Measurements from ENCODE around the gene SLC10A6. TPM values are rescaled to one million over a fixed set of nuclear protein-coding genes. Genes with fewer than 3 reads are reported as not detected.

SLC10A6 gene
- total RNA-seq, 4 donors from 2014 or later: 0.54 TPM; not detected in 3

DNA sequence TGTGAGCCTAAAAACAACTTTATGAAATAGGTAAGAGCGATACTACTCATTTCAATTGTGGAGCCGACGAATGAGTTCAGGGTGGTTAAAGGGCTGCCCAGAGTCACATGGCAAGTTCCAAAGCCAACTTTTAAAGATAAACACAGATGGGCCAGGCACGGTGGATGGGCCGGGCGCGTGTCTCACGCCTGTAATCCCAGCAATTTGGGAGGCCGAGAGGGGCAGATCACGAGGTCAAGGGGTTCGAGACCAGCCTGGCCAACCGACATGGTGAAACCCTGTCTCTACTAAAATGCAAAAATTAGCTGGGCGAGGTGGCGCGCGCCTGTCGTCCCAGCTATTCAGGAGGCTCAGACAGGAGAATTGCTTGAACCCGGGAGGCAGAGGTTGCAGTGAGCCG is 44.0 kb upstream of the SLC10A6 start:
- H3K27ac ChIP-seq: no peak overlapping the region

DNA sequence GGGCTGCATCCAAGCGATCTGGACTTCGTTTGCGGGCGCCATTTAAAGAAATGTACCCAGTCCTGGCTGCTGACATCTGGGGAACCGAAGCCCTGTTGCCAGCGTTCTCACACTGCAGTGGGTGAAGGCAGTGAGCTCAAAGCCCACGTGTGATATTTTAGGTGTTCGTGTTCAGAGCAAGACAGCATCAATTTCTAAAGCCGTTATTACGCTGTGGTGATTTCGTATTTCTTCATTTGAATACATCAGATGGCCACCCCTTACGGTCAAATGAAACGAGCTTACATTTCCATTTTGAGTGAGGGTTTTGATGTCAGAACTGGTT is 43.4 kb upstream of the SLC10A6 start:
- peaks cover 0 to 12% (median 3%) of the 10 kb centered on the region in 4 donors for H3K4me1 ChIP-seq
- DNase-seq: no peak
- no peaks in the 10 kb centered on the region for H3K36me3 ChIP-seq
- no peaks in the 10 kb centered on the region for H3K9me3 ChIP-seq
- peak overlapping the region; percentile 49 to 69 (median 56) for H3K4me3 ChIP-seq
- H3K27me3 ChIP-seq: no peaks in the 10 kb centered on the region
- TF ChIP-seq, protein P1, sequence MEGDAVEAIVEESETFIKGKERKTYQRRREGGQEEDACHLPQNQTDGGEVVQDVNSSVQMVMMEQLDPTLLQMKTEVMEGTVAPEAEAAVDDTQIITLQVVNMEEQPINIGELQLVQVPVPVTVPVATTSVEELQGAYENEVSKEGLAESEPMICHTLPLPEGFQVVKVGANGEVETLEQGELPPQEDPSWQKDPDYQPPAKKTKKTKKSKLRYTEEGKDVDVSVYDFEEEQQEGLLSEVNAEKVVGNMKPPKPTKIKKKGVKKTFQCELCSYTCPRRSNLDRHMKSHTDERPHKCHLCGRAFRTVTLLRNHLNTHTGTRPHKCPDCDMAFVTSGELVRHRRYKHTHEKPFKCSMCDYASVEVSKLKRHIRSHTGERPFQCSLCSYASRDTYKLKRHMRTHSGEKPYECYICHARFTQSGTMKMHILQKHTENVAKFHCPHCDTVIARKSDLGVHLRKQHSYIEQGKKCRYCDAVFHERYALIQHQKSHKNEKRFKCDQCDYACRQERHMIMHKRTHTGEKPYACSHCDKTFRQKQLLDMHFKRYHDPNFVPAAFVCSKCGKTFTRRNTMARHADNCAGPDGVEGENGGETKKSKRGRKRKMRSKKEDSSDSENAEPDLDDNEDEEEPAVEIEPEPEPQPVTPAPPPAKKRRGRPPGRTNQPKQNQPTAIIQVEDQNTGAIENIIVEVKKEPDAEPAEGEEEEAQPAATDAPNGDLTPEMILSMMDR (IDR thresholded peaks at IDR 0.05): no peak
- no peak for TF ChIP-seq POLR2A (IDR thresholded peaks at IDR 0.05)
- H3K27ac ChIP-seq: peak overlapping the region in 2 of 4 donors; percentile 16 to 21

More for the DNA sequence above, 44.0 kb upstream of the SLC10A6 start:
- Histone ChIP-seq H3K36me3 (no peaks in the 10 kb centered on the region), H3K4me3 (no peak overlapping the region), H3K27me3 (no peaks in the 10 kb centered on the region), H3K4me1 (peaks cover 0 to 12% (median 3%) of the 10 kb centered on the region in 4 donors), H3K9me3 (no peaks in the 10 kb centered on the region)
- DNase-seq: no peak
- TF ChIP-seq, protein P1 (IDR thresholded peaks at IDR 0.05): no peak
- TF ChIP-seq POLR2A (IDR thresholded peaks at IDR 0.05): no peak

DNA sequence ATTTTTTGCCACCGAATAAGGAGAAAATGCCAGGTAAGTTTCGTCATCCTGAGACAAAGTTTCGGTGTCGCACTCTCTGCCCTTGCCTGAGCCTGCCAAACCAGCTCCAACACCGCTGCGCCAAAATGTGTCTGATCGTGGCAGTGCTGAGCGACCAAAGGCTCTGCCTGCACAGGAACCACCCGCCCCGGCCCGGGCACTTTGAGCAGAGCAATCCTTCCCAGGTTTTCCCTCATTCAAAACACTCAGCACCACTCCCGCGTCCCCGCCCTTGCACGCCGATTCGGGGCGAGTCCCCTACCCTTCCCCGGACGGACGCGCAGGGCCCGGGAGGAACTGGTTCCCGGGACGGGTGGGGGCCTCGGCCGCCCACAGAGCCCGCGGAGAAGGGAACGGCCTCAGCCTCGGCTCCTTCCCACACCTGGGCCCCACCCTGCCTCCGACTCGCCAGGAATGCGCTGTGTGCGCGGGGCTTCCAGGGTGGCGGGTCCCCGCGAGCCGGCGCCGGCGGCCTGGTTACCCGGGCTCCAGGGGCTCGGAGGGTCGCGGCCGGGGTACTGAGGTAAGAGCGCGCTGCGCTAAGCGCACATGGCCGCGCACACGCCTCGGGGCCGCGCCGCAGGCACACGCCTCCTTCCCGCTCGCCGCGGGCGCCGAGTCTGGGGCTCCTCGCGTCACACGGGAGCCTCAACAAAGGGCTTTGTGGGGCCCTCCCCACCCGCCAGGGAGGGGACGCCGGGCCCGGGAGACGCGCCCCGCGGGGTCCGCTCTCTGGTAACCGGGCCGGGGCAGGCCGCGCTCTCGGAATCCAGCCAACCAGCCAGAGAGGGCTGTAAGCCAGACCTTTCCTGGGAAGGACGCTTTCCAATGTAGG is 42.8 kb upstream of the SLC10A6 start, which contains the start of gene C4orf36:
Gene C4orf36, minus strand, starts transcription at position 661 of the 874 bp plus-strand sequence. CDS start 902 bp downstream, outside the sequence.
- Histone ChIP-seq H3K4me3 (peak within 1 kb of the TSS; percentile 49 to 69 (median 56)), H3K4me1 (peaks cover 0 to 12% (median 3%) of the 10 kb centered on the region in 4 donors), H3K27me3 (no peaks in the 10 kb centered on the region), H3K36me3 (no peaks in the 10 kb centered on the region), H3K27ac (peak within 1 kb of the TSS in 2 of 4 donors; percentile 16 to 21), H3K9me3 (no peaks in the 10 kb centered on the region)
- no peak for TF ChIP-seq POLR2A (IDR thresholded peaks at IDR 0.05)
- TF ChIP-seq, protein P1 (IDR thresholded peaks at IDR 0.05): no peak
- peak; percentile 21 to 70 (median 62) for DNase-seq

DNA sequence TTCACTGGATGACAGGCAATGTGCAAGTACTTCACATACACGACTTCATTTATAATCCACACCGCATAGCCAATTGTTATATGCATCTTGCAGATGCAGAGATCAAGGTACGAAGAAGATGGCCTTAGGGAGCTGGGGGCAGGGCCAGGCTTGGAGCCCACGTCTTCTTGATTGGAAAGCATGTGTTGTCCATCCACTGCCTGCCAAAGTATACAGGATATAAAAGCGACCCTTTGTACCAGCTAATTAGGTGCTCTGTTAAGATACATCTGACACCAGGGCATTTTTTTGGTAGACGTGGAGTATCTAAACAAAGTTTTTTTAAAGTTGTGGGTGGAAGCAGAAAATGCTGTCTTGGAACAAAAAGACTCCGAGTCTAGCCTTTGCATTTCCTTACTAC is 41.6 kb upstream of the SLC10A6 start:
- Histone ChIP-seq H3K27ac (no peak overlapping the region), H3K4me3 (no peak overlapping the region)

DNA sequence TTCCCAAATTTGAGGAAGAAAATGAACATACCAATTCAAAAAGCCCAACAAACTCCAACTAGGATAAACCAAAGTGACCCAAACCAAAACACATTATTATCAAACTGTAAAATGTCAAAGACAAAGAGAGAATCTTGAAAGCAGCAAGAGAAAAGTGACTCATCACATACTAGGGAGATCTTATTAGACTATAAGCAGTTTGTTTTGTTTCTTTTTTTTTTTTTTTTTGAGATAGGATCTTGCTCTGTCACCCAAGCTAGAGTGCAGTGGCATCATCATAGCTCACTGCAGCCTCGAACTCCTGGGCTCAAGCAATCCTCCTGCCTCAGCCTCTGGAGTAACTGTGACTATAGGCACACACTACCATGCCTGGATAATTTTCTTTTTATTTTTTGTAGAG is 30.5 kb upstream of the SLC10A6 start:
- Histone ChIP-seq H3K27ac (no peak overlapping the region), H3K36me3 (no peaks in the 10 kb centered on the region), H3K4me1 (no peaks in the 10 kb centered on the region), H3K9me3 (peaks cover 0 to 12% (median 4%) of the 10 kb centered on the region in 4 donors), H3K27me3 (no peaks in the 10 kb centered on the region), H3K4me3 (no peak overlapping the region)
- no peak for TF ChIP-seq POLR2A (IDR thresholded peaks at IDR 0.05)
- TF ChIP-seq, protein P1 (IDR thresholded peaks at IDR 0.05): no peak
- no peak for DNase-seq

More for the DNA sequence above, 41.6 kb upstream of the SLC10A6 start:
- no peaks in the 10 kb centered on the region for H3K9me3 ChIP-seq
- H3K27me3 ChIP-seq: no peaks in the 10 kb centered on the region
- no peak for TF ChIP-seq POLR2A (IDR thresholded peaks at IDR 0.05)
- DNase-seq: no peak
- peaks cover 0 to 12% (median 3%) of the 10 kb centered on the region in 4 donors for H3K4me1 ChIP-seq
- H3K36me3 ChIP-seq: no peaks in the 10 kb centered on the region

DNA sequence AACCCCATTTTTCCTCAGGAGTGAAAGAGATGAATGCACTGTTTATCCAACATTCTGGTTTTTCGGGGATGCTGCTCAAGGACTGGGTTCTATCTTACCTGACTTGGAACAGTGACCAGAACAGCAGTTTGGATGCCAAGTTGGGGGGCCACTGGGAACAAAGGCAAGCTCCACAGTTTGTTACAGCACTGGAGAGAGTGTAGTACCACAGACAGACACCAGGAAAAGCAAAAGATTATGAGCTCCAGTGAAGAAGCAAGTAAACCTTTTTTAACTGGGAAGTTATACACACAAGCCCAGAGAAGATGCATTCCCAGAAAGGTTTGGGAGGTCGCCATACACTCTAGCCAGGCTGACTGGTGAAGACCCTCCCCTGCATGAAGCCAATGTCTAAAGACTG is 29.5 kb upstream of the SLC10A6 start:
- no peaks in the 10 kb centered on the region for H3K36me3 ChIP-seq
- no peaks in the 10 kb centered on the region for H3K4me1 ChIP-seq
- no peak for TF ChIP-seq POLR2A (IDR thresholded peaks at IDR 0.05)
- TF ChIP-seq, protein P1 (IDR thresholded peaks at IDR 0.05): no peak
- no peaks in the 10 kb centered on the region for H3K27me3 ChIP-seq
- no peak overlapping the region for H3K4me3 ChIP-seq
- H3K27ac ChIP-seq: no peak overlapping the region
- DNase-seq: no peak
- peaks cover 0 to 12% (median 4%) of the 10 kb centered on the region in 4 donors for H3K9me3 ChIP-seq
